ENCODE data around the gene CYRIA.

CYRIA gene

GRCh38 chr2:16623564-16624435, 41.8 kb downstream of the CYRIA start:
- Mint-ChIP-seq H3K9me3 (no peaks in the 10 kb centered on the region), H3K4me1 (peaks cover 73 to 84% of the 10 kb centered on the region in 2 donors), H3K4me3 (no peak overlapping the region), H3K27ac (no peak overlapping the region), H3K36me3 (peaks cover 30 to 40% of the 10 kb centered on the region in 2 donors), H3K27me3 (no peaks in the 10 kb centered on the region)
- DNase-seq (no peak), ATAC-seq (replicated peaks) (no peak)

GRCh38 chr2:16623031-16623430, 42.6 kb downstream of the CYRIA start:
- peak overlapping the region; percentile 48 for H3K27ac Mint-ChIP-seq
- H3K36me3 Mint-ChIP-seq: peaks cover 30 to 43% of the 10 kb centered on the region in 2 donors
- DNase-seq (no peak), ATAC-seq (replicated peaks) (no peak)
- peak overlapping the region in 1 of 2 donors; percentile 43 for H3K4me3 Mint-ChIP-seq
- H3K4me1 Mint-ChIP-seq: peaks cover 69 to 80% of the 10 kb centered on the region in 2 donors
- H3K9me3 Mint-ChIP-seq: no peaks in the 10 kb centered on the region
- no peaks in the 10 kb centered on the region for H3K27me3 Mint-ChIP-seq

- no peaks in the 10 kb centered on the region for H3K9me3 Mint-ChIP-seq
- H3K4me1 Mint-ChIP-seq: peaks cover 66 to 80% of the 10 kb centered on the region in 2 donors
- peak overlapping the region; percentile 92 for H3K27ac Mint-ChIP-seq
- peaks cover 28 to 39% of the 10 kb centered on the region in 2 donors for H3K36me3 Mint-ChIP-seq
- no peaks in the 10 kb centered on the region for H3K27me3 Mint-ChIP-seq
- ATAC-seq (replicated peaks): peak; percentile 33 to 45
- peak overlapping the region; percentile 42 to 43 for H3K4me3 Mint-ChIP-seq
- DNase-seq: no peak
Measured at GRCh38 chr2:16622399-16622968, 43.1 kb downstream of the CYRIA start.

DNA sequence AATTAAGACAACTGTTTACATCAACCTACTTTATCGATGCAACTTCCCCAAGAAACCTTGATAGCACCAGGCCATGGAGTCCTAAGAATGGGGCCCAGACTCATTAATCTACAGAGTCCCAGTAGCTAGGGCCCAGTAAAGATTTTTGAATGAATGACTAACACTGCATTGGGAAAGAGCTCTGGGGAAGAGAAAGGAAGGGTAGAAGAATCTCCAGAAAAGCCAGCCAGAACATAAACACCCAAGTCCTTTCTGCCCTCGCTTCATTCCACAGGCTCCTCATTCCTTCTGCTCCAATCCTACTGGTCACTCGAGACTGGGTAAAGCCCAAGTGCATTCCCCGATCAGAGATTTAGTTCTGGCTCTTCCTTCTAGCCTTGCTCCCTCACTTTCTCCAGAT, 44.3 kb downstream of the CYRIA start:
- Mint-ChIP-seq H3K27me3 (no peaks in the 10 kb centered on the region), H3K4me3 (no peak overlapping the region), H3K36me3 (peaks cover 29 to 43% of the 10 kb centered on the region in 2 donors), H3K9me3 (no peaks in the 10 kb centered on the region), H3K27ac (peak overlapping the region; percentile 92), H3K4me1 (peaks cover 60 to 76% of the 10 kb centered on the region in 2 donors)
- no peak for ATAC-seq (replicated peaks)
- DNase-seq: no peak

DNA sequence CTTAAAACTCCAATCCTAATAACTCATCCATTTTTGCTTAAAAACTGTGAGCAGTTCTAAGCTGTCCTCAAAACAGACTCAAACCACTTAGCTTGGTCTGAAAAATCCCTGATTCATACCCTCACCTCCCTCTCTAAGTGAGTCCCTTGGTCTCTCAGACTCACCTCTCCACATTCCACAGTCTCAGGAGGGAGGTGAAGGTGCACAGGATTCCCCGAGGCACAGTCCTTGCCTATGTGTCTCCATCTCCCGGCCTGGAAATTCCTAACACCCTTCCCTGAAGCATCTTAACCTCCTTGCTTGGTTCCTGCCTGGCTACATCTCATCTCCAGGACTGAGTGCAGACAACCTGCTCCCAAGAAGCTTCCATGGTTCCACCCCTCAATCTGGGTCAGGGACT, 45.0 kb downstream of the CYRIA start:
- H3K4me3 Mint-ChIP-seq: no peak overlapping the region
- H3K9me3 Mint-ChIP-seq: no peaks in the 10 kb centered on the region
- no peak overlapping the region for H3K27ac Mint-ChIP-seq
- H3K27me3 Mint-ChIP-seq: no peaks in the 10 kb centered on the region
- ATAC-seq (replicated peaks): no peak
- H3K36me3 Mint-ChIP-seq: peaks cover 32 to 50% of the 10 kb centered on the region in 2 donors
- H3K4me1 Mint-ChIP-seq: peaks cover 53 to 68% of the 10 kb centered on the region in 2 donors
- no peak for DNase-seq

GRCh38 chr2:16619576-16620245, 45.9 kb downstream of the CYRIA start:
- H3K4me3 Mint-ChIP-seq: no peak overlapping the region
- H3K9me3 Mint-ChIP-seq: no peaks in the 10 kb centered on the region
- H3K27me3 Mint-ChIP-seq: no peaks in the 10 kb centered on the region
- H3K36me3 Mint-ChIP-seq: peaks cover 35 to 57% of the 10 kb centered on the region in 2 donors
- peaks cover 47 to 60% of the 10 kb centered on the region in 2 donors for H3K4me1 Mint-ChIP-seq
- ATAC-seq (replicated peaks): no peak
- DNase-seq: no peak
- no peak overlapping the region for H3K27ac Mint-ChIP-seq

GRCh38 chr2:16617282-16618266, 48.1 kb downstream of the CYRIA start:
- peak overlapping the region; percentile 56 for H3K27ac Mint-ChIP-seq
- H3K4me3 Mint-ChIP-seq: no peak overlapping the region
- H3K27me3 Mint-ChIP-seq: no peaks in the 10 kb centered on the region
- ATAC-seq (replicated peaks): peak; percentile 29 to 33
- peaks cover 36 to 57% of the 10 kb centered on the region in 2 donors for H3K36me3 Mint-ChIP-seq
- no peak for DNase-seq
- peaks cover 39 to 46% of the 10 kb centered on the region in 2 donors for H3K4me1 Mint-ChIP-seq
- no peaks in the 10 kb centered on the region for H3K9me3 Mint-ChIP-seq

Data from stimulated activated naive B cell treated with anti-CD40 and anti-IgM and Interleukin-4, amounts not matched to agents 10 μg/mL and 1 μg/mL and 100 μg/mL, for 72 hours (primary cell).